ENCODE measurements around the gene MYO9A.

DNA sequence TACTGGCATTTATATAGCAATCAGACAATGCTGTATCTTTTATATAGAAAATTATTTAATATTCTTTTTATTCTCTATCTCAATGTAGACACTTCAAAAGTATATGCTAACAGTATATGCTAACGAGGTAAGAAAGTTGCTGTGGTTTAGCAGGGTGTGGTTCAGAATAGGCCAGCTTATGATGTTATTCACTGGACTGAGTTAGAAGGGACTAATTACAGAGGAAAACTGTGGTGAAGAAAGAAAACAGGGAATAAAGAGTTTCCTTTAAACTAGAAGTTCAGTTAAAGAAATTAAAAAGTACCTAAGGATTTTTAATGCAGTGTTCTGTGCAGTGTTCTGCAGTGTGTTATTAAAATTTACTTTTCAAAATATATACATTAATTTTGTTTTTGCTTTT is 59.4 kb downstream of the MYO9A start:
- TF ChIP-seq, protein P1, sequence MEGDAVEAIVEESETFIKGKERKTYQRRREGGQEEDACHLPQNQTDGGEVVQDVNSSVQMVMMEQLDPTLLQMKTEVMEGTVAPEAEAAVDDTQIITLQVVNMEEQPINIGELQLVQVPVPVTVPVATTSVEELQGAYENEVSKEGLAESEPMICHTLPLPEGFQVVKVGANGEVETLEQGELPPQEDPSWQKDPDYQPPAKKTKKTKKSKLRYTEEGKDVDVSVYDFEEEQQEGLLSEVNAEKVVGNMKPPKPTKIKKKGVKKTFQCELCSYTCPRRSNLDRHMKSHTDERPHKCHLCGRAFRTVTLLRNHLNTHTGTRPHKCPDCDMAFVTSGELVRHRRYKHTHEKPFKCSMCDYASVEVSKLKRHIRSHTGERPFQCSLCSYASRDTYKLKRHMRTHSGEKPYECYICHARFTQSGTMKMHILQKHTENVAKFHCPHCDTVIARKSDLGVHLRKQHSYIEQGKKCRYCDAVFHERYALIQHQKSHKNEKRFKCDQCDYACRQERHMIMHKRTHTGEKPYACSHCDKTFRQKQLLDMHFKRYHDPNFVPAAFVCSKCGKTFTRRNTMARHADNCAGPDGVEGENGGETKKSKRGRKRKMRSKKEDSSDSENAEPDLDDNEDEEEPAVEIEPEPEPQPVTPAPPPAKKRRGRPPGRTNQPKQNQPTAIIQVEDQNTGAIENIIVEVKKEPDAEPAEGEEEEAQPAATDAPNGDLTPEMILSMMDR (IDR thresholded peaks at IDR 0.05; ENCODE audit: insufficient read depth, low read length): no peak
- TF ChIP-seq GABPA (IDR thresholded peaks at IDR 0.05; ENCODE audit: low read depth): no peak
- TF ChIP-seq, protein P2, sequence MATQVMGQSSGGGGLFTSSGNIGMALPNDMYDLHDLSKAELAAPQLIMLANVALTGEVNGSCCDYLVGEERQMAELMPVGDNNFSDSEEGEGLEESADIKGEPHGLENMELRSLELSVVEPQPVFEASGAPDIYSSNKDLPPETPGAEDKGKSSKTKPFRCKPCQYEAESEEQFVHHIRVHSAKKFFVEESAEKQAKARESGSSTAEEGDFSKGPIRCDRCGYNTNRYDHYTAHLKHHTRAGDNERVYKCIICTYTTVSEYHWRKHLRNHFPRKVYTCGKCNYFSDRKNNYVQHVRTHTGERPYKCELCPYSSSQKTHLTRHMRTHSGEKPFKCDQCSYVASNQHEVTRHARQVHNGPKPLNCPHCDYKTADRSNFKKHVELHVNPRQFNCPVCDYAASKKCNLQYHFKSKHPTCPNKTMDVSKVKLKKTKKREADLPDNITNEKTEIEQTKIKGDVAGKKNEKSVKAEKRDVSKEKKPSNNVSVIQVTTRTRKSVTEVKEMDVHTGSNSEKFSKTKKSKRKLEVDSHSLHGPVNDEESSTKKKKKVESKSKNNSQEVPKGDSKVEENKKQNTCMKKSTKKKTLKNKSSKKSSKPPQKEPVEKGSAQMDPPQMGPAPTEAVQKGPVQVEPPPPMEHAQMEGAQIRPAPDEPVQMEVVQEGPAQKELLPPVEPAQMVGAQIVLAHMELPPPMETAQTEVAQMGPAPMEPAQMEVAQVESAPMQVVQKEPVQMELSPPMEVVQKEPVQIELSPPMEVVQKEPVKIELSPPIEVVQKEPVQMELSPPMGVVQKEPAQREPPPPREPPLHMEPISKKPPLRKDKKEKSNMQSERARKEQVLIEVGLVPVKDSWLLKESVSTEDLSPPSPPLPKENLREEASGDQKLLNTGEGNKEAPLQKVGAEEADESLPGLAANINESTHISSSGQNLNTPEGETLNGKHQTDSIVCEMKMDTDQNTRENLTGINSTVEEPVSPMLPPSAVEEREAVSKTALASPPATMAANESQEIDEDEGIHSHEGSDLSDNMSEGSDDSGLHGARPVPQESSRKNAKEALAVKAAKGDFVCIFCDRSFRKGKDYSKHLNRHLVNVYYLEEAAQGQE (IDR thresholded peaks at IDR 0.05; ENCODE audit: insufficient replicate concordance, low read depth): no peak
